ENCODE measurements around the gene ERMN.

GRCh38 chr2:157296490-157296889 lies 29.1 kb downstream of the ERMN start:
- TF ChIP-seq POLR2AphosphoS5 (IDR thresholded peaks at IDR 0.05): no peak
- TF ChIP-seq, protein P1, sequence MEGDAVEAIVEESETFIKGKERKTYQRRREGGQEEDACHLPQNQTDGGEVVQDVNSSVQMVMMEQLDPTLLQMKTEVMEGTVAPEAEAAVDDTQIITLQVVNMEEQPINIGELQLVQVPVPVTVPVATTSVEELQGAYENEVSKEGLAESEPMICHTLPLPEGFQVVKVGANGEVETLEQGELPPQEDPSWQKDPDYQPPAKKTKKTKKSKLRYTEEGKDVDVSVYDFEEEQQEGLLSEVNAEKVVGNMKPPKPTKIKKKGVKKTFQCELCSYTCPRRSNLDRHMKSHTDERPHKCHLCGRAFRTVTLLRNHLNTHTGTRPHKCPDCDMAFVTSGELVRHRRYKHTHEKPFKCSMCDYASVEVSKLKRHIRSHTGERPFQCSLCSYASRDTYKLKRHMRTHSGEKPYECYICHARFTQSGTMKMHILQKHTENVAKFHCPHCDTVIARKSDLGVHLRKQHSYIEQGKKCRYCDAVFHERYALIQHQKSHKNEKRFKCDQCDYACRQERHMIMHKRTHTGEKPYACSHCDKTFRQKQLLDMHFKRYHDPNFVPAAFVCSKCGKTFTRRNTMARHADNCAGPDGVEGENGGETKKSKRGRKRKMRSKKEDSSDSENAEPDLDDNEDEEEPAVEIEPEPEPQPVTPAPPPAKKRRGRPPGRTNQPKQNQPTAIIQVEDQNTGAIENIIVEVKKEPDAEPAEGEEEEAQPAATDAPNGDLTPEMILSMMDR (IDR thresholded peaks at IDR 0.05): no peak

All from prostate gland (tissue), 2 donors.